PC-9 (cell line): Measurements from ENCODE around the gene NXNL1.

Experiments used
- CTCF ChIP-seq: fragments of 200-600 bp; sonication (generic); conservative IDR thresholded peaks from 2 replicates; pipeline ENCODE4 v1.6.1; 2017; ENCODE audit warnings: mixed run types, antibody characterized with exemption, mild to moderate bottlenecking, moderate library complexity
- EZH2 ChIP-seq: fragments of 200-600 bp; sonication (generic); IDR thresholded peaks from 2 replicates; pipeline ENCODE4 v1.8.0; 2017; ENCODE audit warnings: antibody characterized with exemption, low read depth

- TF ChIP-seq CTCF (no peak), EZH2 (no peak)
Observed at GRCh38 chr19:17481986-17482385, 21.3 kb upstream of the NXNL1 start.
